H9 (cell line): ENCODE results near the gene SLC25A11. TPM values are rescaled to one million over a fixed set of nuclear protein-coding genes. Genes with fewer than 3 reads are reported as not detected.

Experiments
- DNase-seq: peaks from one replicate; pipeline ENCODE4 v3.0.0-alpha.2; 2017
- H2AFZ ChIP-seq: one replicate; pipeline ENCODE4 v1.6.1; 2013; ENCODE audit warnings: mild to moderate bottlenecking, low read length, control low read depth, moderate library complexity
- H2AK5ac ChIP-seq: 2 replicates; pipeline ENCODE4 v1.6.1; 2013; ENCODE audit warnings: low read length, control low read depth, mixed read lengths; ENCODE audit not compliant: insufficient read length
- H2BK120ac ChIP-seq: one replicate; pipeline ENCODE4 v1.6.1; 2013; ENCODE audit warnings: low read depth, mild to moderate bottlenecking, low read length, control low read depth, inconsistent platforms; ENCODE audit not compliant: poor library complexity, severe bottlenecking
- H2BK12ac ChIP-seq: 2 replicates; pipeline ENCODE4 v1.6.1; 2013; ENCODE audit warnings: low read length, control low read depth, mixed read lengths, low read depth; ENCODE audit not compliant: insufficient read length
- H2BK15ac ChIP-seq: 2 replicates; pipeline ENCODE4 v1.6.1; 2013; ENCODE audit warnings: low read depth, low read length, control low read depth
- H2BK20ac ChIP-seq: one replicate; pipeline ENCODE4 v1.6.1; 2013; ENCODE audit warnings: low read depth, mild to moderate bottlenecking, low read length, control low read depth, inconsistent platforms; ENCODE audit not compliant: poor library complexity, severe bottlenecking
- H2BK5ac ChIP-seq: 2 replicates; pipeline ENCODE4 v1.6.1; 2013; ENCODE audit warnings: low read length, control low read depth, mixed read lengths; ENCODE audit not compliant: insufficient read length
- H3K14ac ChIP-seq: 2 replicates; pipeline ENCODE4 v1.6.1; 2013; ENCODE audit warnings: low read length, control low read depth; ENCODE audit not compliant: insufficient read depth
- H3K18ac ChIP-seq: 2 replicates; pipeline ENCODE4 v1.6.1; 2013; ENCODE audit warnings: low read depth, mild to moderate bottlenecking, mixed read lengths, low read length, control low read depth; ENCODE audit not compliant: insufficient read length
- H3K23ac ChIP-seq: 2 replicates; pipeline ENCODE4 v1.6.1; 2013; ENCODE audit warnings: low read length, control low read depth, mixed read lengths, low read depth; ENCODE audit not compliant: insufficient read length
- H3K23me2 ChIP-seq: 2 replicates; pipeline ENCODE4 v1.6.1; 2013; ENCODE audit warnings: low read depth, mild to moderate bottlenecking, mixed read lengths, low read length, control low read depth; ENCODE audit not compliant: insufficient read length, poor library complexity, severe bottlenecking
- H3K27ac ChIP-seq: 2 replicates; pipeline ENCODE4 v1.5.1; 2013; ENCODE audit warnings: low read length, control low read depth, mixed read lengths, low read depth; ENCODE audit not compliant: insufficient read length
- H3K27me3 ChIP-seq: 2 replicates; pipeline ENCODE4 v1.6.1; 2013; ENCODE audit warnings: low read length, control low read depth, inconsistent platforms; ENCODE audit not compliant: insufficient read depth
- H3K4ac ChIP-seq: 2 replicates; pipeline ENCODE4 v1.6.1; 2013; ENCODE audit warnings: low read depth, mild to moderate bottlenecking, control low read depth, inconsistent platforms, low read length, moderate library complexity
- H3K4me1 ChIP-seq: 2 replicates; pipeline ENCODE4 v1.6.1; 2013; ENCODE audit warnings: low read length, control low read depth, inconsistent platforms; ENCODE audit not compliant: insufficient read depth
- H3K4me2 ChIP-seq: 2 replicates; pipeline ENCODE4 v1.6.1; 2013; ENCODE audit warnings: low read length, control low read depth, mixed read lengths; ENCODE audit not compliant: insufficient read length, insufficient read depth
- H3K56ac ChIP-seq: 2 replicates; pipeline ENCODE4 v1.6.1; 2013; ENCODE audit warnings: low read depth, mild to moderate bottlenecking, mixed read lengths, low read length, control low read depth; ENCODE audit not compliant: insufficient read length
- H3K79me1 ChIP-seq: 2 replicates; pipeline ENCODE4 v1.6.1; 2013; ENCODE audit warnings: low read depth, mild to moderate bottlenecking, moderate library complexity, low read length, control low read depth, inconsistent platforms; ENCODE audit not compliant: insufficient read depth, poor library complexity, severe bottlenecking
- H3K79me2 ChIP-seq: 2 replicates; pipeline ENCODE4 v1.6.1; 2013; ENCODE audit warnings: low read length, control low read depth, inconsistent platforms; ENCODE audit not compliant: insufficient read depth
- H3K9ac ChIP-seq: 2 replicates; pipeline ENCODE4 v1.6.1; 2013; ENCODE audit warnings: low read length, control low read depth, mixed read lengths; ENCODE audit not compliant: insufficient read length; ENCODE audit errors: extremely low read depth
- H3K9me3 ChIP-seq: one replicate; pipeline ENCODE4 v1.6.1; 2013; ENCODE audit warnings: low read depth, low read length, inconsistent platforms; ENCODE audit not compliant: control insufficient read depth
- H3T11ph ChIP-seq: one replicate; pipeline ENCODE4 v1.6.1; 2013; ENCODE audit warnings: mild to moderate bottlenecking, low read length, control low read depth, inconsistent platforms
- H4K20me1 ChIP-seq: one replicate; pipeline ENCODE4 v1.6.1; 2013; ENCODE audit not compliant: control insufficient read depth, insufficient read length, insufficient read depth
- H4K5ac ChIP-seq: 2 replicates; pipeline ENCODE4 v1.6.1; 2013; ENCODE audit warnings: low read depth, mild to moderate bottlenecking, mixed read lengths, low read length, control low read depth; ENCODE audit not compliant: insufficient read length
- H4K8ac ChIP-seq: replicated peaks from 2 replicates; pipeline ENCODE4 v1.6.1; 2013; ENCODE audit warnings: low read length, control low read depth, mixed read lengths, low read depth; ENCODE audit not compliant: insufficient read length
- H4K91ac ChIP-seq: 2 replicates; pipeline ENCODE4 v1.6.1; 2013; ENCODE audit warnings: low read depth, mild to moderate bottlenecking, moderate library complexity, mixed read lengths, low read length, control low read depth; ENCODE audit not compliant: insufficient read length
- H3K27ac Mint-ChIP-seq, 3 experiments: 2 replicates in 2 of 3; 3 replicates in 1 of 3; pipeline ENCODE4 v1.8.0; 2020 to 2021; ENCODE audit warnings: mixed read lengths in 3 of 3, mild to moderate bottlenecking in 1 of 3, moderate library complexity in 1 of 3
- H3K27me3 Mint-ChIP-seq: 2 replicates; pipeline ENCODE4 v1.8.0; 2021; ENCODE audit warnings: low read depth, mild to moderate bottlenecking, moderate library complexity, mixed read lengths
- H3K36me3 Mint-ChIP-seq, 3 experiments: 2 replicates in 2 of 3; 3 replicates in 1 of 3; pipeline ENCODE4 v1.8.0; 2020 to 2021; ENCODE audit warnings: low read depth in 3 of 3, mixed read lengths in 3 of 3; ENCODE audit not compliant: insufficient read depth in 1 of 3
- H3K4me1 Mint-ChIP-seq, 2 experiments: 2 replicates each; pipeline ENCODE4 v1.8.0; 2020; ENCODE audit warnings: mixed read lengths in 2 of 2
- H3K4me3 Mint-ChIP-seq, 2 experiments: 2 replicates in 1 of 2; 3 replicates in 1 of 2; pipeline ENCODE4 v1.8.0; 2020 to 2021; ENCODE audit warnings: mild to moderate bottlenecking in 2 of 2, mixed read lengths in 2 of 2, moderate library complexity in 1 of 2
- H3K9me3 Mint-ChIP-seq, 2 experiments: 2 replicates in 1 of 2; 3 replicates in 1 of 2; pipeline ENCODE4 v1.8.0; 2020; ENCODE audit warnings: mild to moderate bottlenecking in 2 of 2, mixed read lengths in 2 of 2, moderate library complexity in 1 of 2
- WGBS: extraction: QIAGEN DNeasy Blood & Tissue Kit; methylation state at CpG from one replicate; pipeline ENCODE4 v1.1.7; 2013; ENCODE audit warnings: missing lambda C conversion rate, low lambda C conversion rate, mixed read lengths; ENCODE audit not compliant: insufficient read length; ENCODE audit errors: extremely low coverage; 5-methylcytosine and 5-hydroxymethylcytosine counted together
- total RNA-seq: library from RNA; stranded (reverse); gene quantifications from 2 replicates; pipeline ENCODE4 v1.2.1, GENCODE V29; 2021
- TF ChIP-seq, protein P1 (sequence below): fragments of 200-600 bp; sonication (generic); conservative IDR thresholded peaks from 3 replicates; pipeline ENCODE4 v1.8.0; 2021; ENCODE audit warnings: antibody characterized with exemption, mild to moderate bottlenecking

Gene SLC25A11
- total RNA-seq, 1 experiment from 2014 or later = 74.9 TPM

DNA sequence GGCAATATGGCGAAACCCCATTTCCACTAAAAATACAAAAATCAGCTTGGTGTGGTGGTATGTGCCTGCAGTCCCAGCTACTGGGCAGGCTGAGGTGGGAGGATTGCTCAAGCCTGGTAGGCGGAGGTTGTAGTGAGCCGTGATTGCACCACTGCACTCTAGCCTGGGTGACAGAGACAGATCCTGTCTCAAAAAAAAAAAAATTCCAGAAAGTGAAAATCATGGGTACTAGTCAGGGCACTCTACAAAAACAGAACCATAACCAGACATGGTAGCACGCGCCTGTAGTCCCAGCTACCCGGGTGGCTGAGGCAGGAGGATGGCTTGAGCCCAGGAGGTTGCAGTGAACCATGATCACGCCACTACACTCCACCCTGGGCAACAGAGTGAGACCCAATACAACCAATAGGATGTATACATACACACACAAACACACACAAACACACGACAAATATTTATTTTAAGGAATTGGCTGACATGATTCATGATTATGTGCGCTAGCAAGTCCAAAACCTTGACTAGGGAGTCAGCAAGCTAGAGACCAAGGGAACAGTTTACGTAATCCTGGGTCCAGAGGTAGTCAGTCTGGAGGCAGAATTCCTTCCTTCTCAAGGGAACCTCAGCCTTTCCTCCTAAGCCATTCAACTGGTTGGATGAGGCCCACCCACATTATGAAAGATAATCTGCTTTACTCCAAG lies 19.3 kb downstream of the SLC25A11 start:
- no peak overlapping the region for H3K56ac ChIP-seq
- DNase-seq = no peak
- H3K79me2 ChIP-seq = no peaks in the 10 kb centered on the region
- no peak overlapping the region for H4K5ac ChIP-seq
- no peak overlapping the region for H3K9ac ChIP-seq
- H3K9me3 ChIP-seq = no peaks in the 10 kb centered on the region
- H2BK120ac ChIP-seq = no peak overlapping the region
- Mint-ChIP-seq H3K4me1 (peaks cover 7% of the 10 kb centered on the region in 2 experiments), H3K27ac (no peak overlapping the region), H3K9me3 (no peaks in the 10 kb centered on the region), H3K4me3 (no peak overlapping the region), H3K36me3 (no peaks in the 10 kb centered on the region), H3K27me3 (no peaks in the 10 kb centered on the region; the same call in 1 of the 2 replicates)
- TF ChIP-seq, protein P1, sequence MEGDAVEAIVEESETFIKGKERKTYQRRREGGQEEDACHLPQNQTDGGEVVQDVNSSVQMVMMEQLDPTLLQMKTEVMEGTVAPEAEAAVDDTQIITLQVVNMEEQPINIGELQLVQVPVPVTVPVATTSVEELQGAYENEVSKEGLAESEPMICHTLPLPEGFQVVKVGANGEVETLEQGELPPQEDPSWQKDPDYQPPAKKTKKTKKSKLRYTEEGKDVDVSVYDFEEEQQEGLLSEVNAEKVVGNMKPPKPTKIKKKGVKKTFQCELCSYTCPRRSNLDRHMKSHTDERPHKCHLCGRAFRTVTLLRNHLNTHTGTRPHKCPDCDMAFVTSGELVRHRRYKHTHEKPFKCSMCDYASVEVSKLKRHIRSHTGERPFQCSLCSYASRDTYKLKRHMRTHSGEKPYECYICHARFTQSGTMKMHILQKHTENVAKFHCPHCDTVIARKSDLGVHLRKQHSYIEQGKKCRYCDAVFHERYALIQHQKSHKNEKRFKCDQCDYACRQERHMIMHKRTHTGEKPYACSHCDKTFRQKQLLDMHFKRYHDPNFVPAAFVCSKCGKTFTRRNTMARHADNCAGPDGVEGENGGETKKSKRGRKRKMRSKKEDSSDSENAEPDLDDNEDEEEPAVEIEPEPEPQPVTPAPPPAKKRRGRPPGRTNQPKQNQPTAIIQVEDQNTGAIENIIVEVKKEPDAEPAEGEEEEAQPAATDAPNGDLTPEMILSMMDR = no peak
- H3K23me2 ChIP-seq = no peaks in the 10 kb centered on the region
- H3K27me3 ChIP-seq = no peaks in the 10 kb centered on the region
- peaks cover 3% of the 10 kb centered on the region; the same call in 1 of the 2 replicates for H3K4me1 ChIP-seq
- no peak overlapping the region for H3K4ac ChIP-seq
- no peaks in the 10 kb centered on the region for H3K79me1 ChIP-seq
- H4K91ac ChIP-seq = no peak overlapping the region
- WGBS = no CpG with 5 or more reads among the region's 10 CpGs
- no peak overlapping the region for H2BK5ac ChIP-seq
- H3K4me2 ChIP-seq = no peak overlapping the region
- no peak overlapping the region for H2BK15ac ChIP-seq
- no peak overlapping the region for H2AFZ ChIP-seq
- no peak overlapping the region for H4K8ac ChIP-seq
- no peak overlapping the region for H3K23ac ChIP-seq
- H3K27ac ChIP-seq = no peak overlapping the region
- H4K20me1 ChIP-seq = no peaks in the 10 kb centered on the region
- no peak overlapping the region for H3K14ac ChIP-seq
- H2BK20ac ChIP-seq = no peak overlapping the region
- H2BK12ac ChIP-seq = no peak overlapping the region
- no peak overlapping the region for H2AK5ac ChIP-seq
- no peak overlapping the region for H3K18ac ChIP-seq
- H3T11ph ChIP-seq = no peak overlapping the region
